Breast epithelium (tissue), 4 donors: Measurements from ENCODE around the gene ARMC10. TPM values are rescaled to one million over a fixed set of nuclear protein-coding genes. Genes with fewer than 3 reads are reported as not detected.
"Not testable (repeated sequence)": the region's sequence is repeated elsewhere in the genome, so short reads cannot be mapped to it uniquely, and the experiment has no call there.

Experiments
- DNase-seq, 2 donors: peaks; one replicate each; pipeline ENCODE4 v3.0.0-alpha.2; 2019; ENCODE audit warnings: low spot score in 2 of 2
- H3K27ac ChIP-seq, 2 donors: fragments of 200-600 bp; sonication (generic) in 1 of 2; one replicate each; pipeline ENCODE4 v1.5.1; 2016 to 2019; ENCODE audit warnings: mild to moderate bottlenecking in 1 of 2
- H3K27me3 ChIP-seq, 2 donors: fragments of 200-600 bp; sonication (generic) in 1 of 2; one replicate each; pipeline versions ENCODE4 v1.5.1 to v1.6.0; 2017 to 2019; ENCODE audit warnings: control low read depth in 1 of 2, mild to moderate bottlenecking in 1 of 2
- H3K36me3 ChIP-seq: fragments of 200-600 bp; one replicate; pipeline ENCODE4 v1.5.1; 2019
- H3K4me1 ChIP-seq, 2 donors: fragments of 200-600 bp; sonication (generic); one replicate each; pipeline ENCODE4 v1.5.1; 2016 to 2019; ENCODE audit warnings: control low read depth in 1 of 2
- H3K4me3 ChIP-seq, 3 donors: fragments of 200-600 bp; sonication (generic); 1 replicate in 2 of 3; 2 replicates in 1 of 3; pipeline ENCODE4 v1.5.1; 2016 to 2019; ENCODE audit warnings: mild to moderate bottlenecking in 3 of 3, moderate library complexity in 2 of 3
- H3K9me3 ChIP-seq, 2 donors: fragments of 200-600 bp; sonication (generic) in 1 of 2; one replicate each; pipeline ENCODE4 v1.5.1; 2016 to 2019; ENCODE audit warnings: control low read depth in 1 of 2
- CTCF ChIP-seq, 3 donors: fragments of 450-650 bp; IDR thresholded peaks; one replicate each; pipeline ENCODE4 v1.5.1; 2016 to 2017; ENCODE audit warnings: antibody characterized with exemption in 3 of 3, mild to moderate bottlenecking in 3 of 3, moderate library complexity in 3 of 3
- POLR2A ChIP-seq: fragments of 450-650 bp; IDR thresholded peaks from one replicate; pipeline ENCODE4 v1.6.1; 2016; ENCODE audit warnings: antibody characterized with exemption, mild to moderate bottlenecking, moderate library complexity
- POLR2AphosphoS5 ChIP-seq, 3 donors: sonication (generic); formaldehyde crosslinking; IDR thresholded peaks; one replicate each; pipeline ENCODE4 v1.6.1; 2017; ENCODE audit warnings: antibody characterized with exemption in 3 of 3
- intact Hi-C: fragments of 100-400 bp; cut with DNase I; formaldehyde crosslinking; loops from one replicate; pipeline ENCODE4 v1.15.1; 2023; ENCODE audit warnings: low total_unique reads
- total RNA-seq, 3 donors: library from RNA; depleted of rRNA; stranded (reverse); fragments of >200 nt; gene quantifications; one replicate each; pipeline ENCODE4 v1.1.0, GENCODE V29; 2016

ARMC10 gene
- total RNA-seq, 3 donors from 2014 or later = 47.0 to 55.4 (median 49.8) TPM

GRCh38 chr7:103094102-103094501, 19.2 kb downstream of the ARMC10 start:
- no peak for DNase-seq
- H3K36me3 ChIP-seq = no peaks in the 10 kb centered on the region
- no peak for TF ChIP-seq POLR2A
- TF ChIP-seq CTCF (IDR thresholded peaks at IDR 0.05) = no peak
- no peak for TF ChIP-seq POLR2AphosphoS5 (IDR thresholded peaks at IDR 0.05)
- no peak overlapping the region for H3K4me3 ChIP-seq
- no peaks in the 10 kb centered on the region for H3K27me3 ChIP-seq
- no peaks in the 10 kb centered on the region for H3K9me3 ChIP-seq
- no peaks in the 10 kb centered on the region for H3K4me1 ChIP-seq
- intact Hi-C loops = no loop called here
- no peak overlapping the region for H3K27ac ChIP-seq

- H3K36me3 ChIP-seq, intact Hi-C loops: not testable (repeated sequence)
These were observed 20.6 kb downstream of the ARMC10 start for GRCh38 chr7:103095558-103095957.

GRCh38 chr7:103097041-103097440, 22.1 kb downstream of the ARMC10 start:
- no peaks in the 10 kb centered on the region for H3K4me1 ChIP-seq
- intact Hi-C loops = no loop called here
- no peaks in the 10 kb centered on the region for H3K27me3 ChIP-seq
- DNase-seq = no peak
- H3K36me3 ChIP-seq = no peaks in the 10 kb centered on the region
- H3K9me3 ChIP-seq = no peaks in the 10 kb centered on the region
- H3K27ac ChIP-seq = no peak overlapping the region
- H3K4me3 ChIP-seq = no peak overlapping the region
- TF ChIP-seq POLR2AphosphoS5 (IDR thresholded peaks at IDR 0.05) (no peak), POLR2A (no peak), CTCF (IDR thresholded peaks at IDR 0.05) (no peak)

More at GRCh38 chr7:103095558-103095957, 20.6 kb downstream of the ARMC10 start:
- H3K27me3 ChIP-seq, H3K4me3 ChIP-seq, DNase-seq, H3K27ac ChIP-seq, H3K4me1 ChIP-seq, H3K9me3 ChIP-seq: not testable (repeated sequence)

GRCh38 chr7:103100348-103100747, 25.4 kb downstream of the ARMC10 start:
- Histone ChIP-seq H3K4me1 (no peaks in the 10 kb centered on the region), H3K27me3 (no peaks in the 10 kb centered on the region), H3K4me3 (no peak overlapping the region), H3K27ac (no peak overlapping the region), H3K9me3 (no peaks in the 10 kb centered on the region), H3K36me3 (no peaks in the 10 kb centered on the region)
- no peak for DNase-seq
- intact Hi-C loops = no loop called here
- TF ChIP-seq POLR2AphosphoS5 (IDR thresholded peaks at IDR 0.05) (no peak), CTCF (IDR thresholded peaks at IDR 0.05) (no peak), POLR2A (no peak)

GRCh38 chr7:103101543-103101942, 26.6 kb downstream of the ARMC10 start:
- DNase-seq = no peak
- Histone ChIP-seq H3K36me3 (no peaks in the 10 kb centered on the region), H3K9me3 (no peaks in the 10 kb centered on the region), H3K4me1 (no peaks in the 10 kb centered on the region), H3K27ac (no peak overlapping the region), H3K4me3 (no peak overlapping the region), H3K27me3 (no peaks in the 10 kb centered on the region)
- TF ChIP-seq POLR2AphosphoS5 (IDR thresholded peaks at IDR 0.05) = no peak
- no peak for TF ChIP-seq CTCF (IDR thresholded peaks at IDR 0.05)
- no peak for TF ChIP-seq POLR2A
- intact Hi-C loops = no loop called here
